CD4-positive, alpha-beta memory T cell (primary cell): Measurements from ENCODE around the gene NYAP1. TPM values are rescaled to one million over a fixed set of nuclear protein-coding genes. Genes with fewer than 3 reads are reported as not detected.
A peak's percentile ranks its signal among the peaks of the same experiment; 100 is the strongest.

Experiments used
- CTCF ChIA-PET: fragments of 350-600 bp; sonication (Branson Sonifier 250); formaldehyde crosslinking; loops from one replicate; lab custom pipeline; 2021; ENCODE audit warnings: inconsistent platforms; ENCODE audit not compliant: partially characterized antibody; lab: Charles Lee
- POLR2A ChIA-PET: fragments of 350-600 bp; sonication (Branson Sonifier 250); formaldehyde crosslinking; loops from one replicate; lab custom pipeline; 2021; ENCODE audit not compliant: partially characterized antibody; lab: Charles Lee
- DNase-seq, 5 donors: peaks; one replicate each; pipeline versions ENCODE4 v3.0.0 to v3.0.0-alpha.2; 2020 to 2022; ENCODE audit warnings: mixed read lengths in 1 of 5
- H3K27ac ChIP-seq: one replicate; pipeline ENCODE4 v1.7.0; 2013; ENCODE audit warnings: low read depth, low read length
- H3K27me3 ChIP-seq: 2 replicates; pipeline ENCODE4 v1.7.0; 2013; ENCODE audit warnings: mild to moderate bottlenecking, low read length, moderate library complexity; ENCODE audit not compliant: insufficient read depth
- H3K36me3 ChIP-seq: 2 replicates; pipeline ENCODE4 v1.7.0; 2013; ENCODE audit warnings: mild to moderate bottlenecking, low read length, moderate library complexity; ENCODE audit not compliant: insufficient read depth
- H3K4me1 ChIP-seq: 2 replicates; pipeline ENCODE4 v1.7.0; 2013; ENCODE audit warnings: mild to moderate bottlenecking, low read length, moderate library complexity; ENCODE audit not compliant: insufficient read depth
- H3K4me3 ChIP-seq, 2 donors: one replicate each; pipeline ENCODE4 v1.7.0; 2013; ENCODE audit warnings: low read length in 2 of 2, mild to moderate bottlenecking in 1 of 2
- H3K9me3 ChIP-seq, 2 donors: one replicate each; pipeline ENCODE4 v1.7.0; 2013; ENCODE audit warnings: low read length in 2 of 2, control low read depth in 1 of 2; ENCODE audit not compliant: control insufficient read depth in 1 of 2
- H3K27ac Mint-ChIP-seq, 7 donors: one replicate each; pipeline ENCODE4 v1.8.0; 2020 to 2021; ENCODE audit warnings: mixed read lengths in 7 of 7, mild to moderate bottlenecking in 6 of 7, inconsistent platforms in 3 of 7, moderate library complexity in 3 of 7
- H3K27me3 Mint-ChIP-seq, 2 donors: one replicate each; pipeline ENCODE4 v1.8.0; 2020 to 2021; ENCODE audit warnings: mixed read lengths in 2 of 2
- H3K36me3 Mint-ChIP-seq, 2 donors: one replicate each; pipeline ENCODE4 v1.8.0; 2020 to 2021; ENCODE audit warnings: mixed read lengths in 2 of 2, inconsistent platforms in 1 of 2, mild to moderate bottlenecking in 1 of 2
- H3K4me1 Mint-ChIP-seq, 4 donors: one replicate each; pipeline ENCODE4 v1.8.0; 2020 to 2021; ENCODE audit warnings: mixed read lengths in 4 of 4, mild to moderate bottlenecking in 1 of 4
- H3K4me3 Mint-ChIP-seq, 8 donors: one replicate each; pipeline ENCODE4 v1.8.0; 2020 to 2021; ENCODE audit warnings: mixed read lengths in 8 of 8, mild to moderate bottlenecking in 7 of 8, moderate library complexity in 6 of 8, inconsistent platforms in 3 of 8
- H3K9me3 Mint-ChIP-seq, 8 donors: one replicate each; pipeline ENCODE4 v1.8.0; 2020 to 2021; ENCODE audit warnings: mixed read lengths in 8 of 8, mild to moderate bottlenecking in 5 of 8, inconsistent platforms in 3 of 8, moderate library complexity in 1 of 8
- intact Hi-C: fragments of 100-400 bp; cut with micrococcal nuclease; formaldehyde crosslinking; loops from one replicate; pipeline ENCODE4 v1.15.1; 2023
- polyA plus RNA-seq, 2 donors: library from polyadenylated mRNA; unstranded; fragments of 300-500 nt; fragmentation: Illumina TruSeq; gene quantifications; one replicate each; pipeline ENCODE4 v1.2.3, GENCODE V29; 2021
- total RNA-seq, 2 experiments: library from RNA; stranded (reverse); gene quantifications; one replicate each; pipeline ENCODE4 v1.2.3, GENCODE V29; 2021

Gene NYAP1
- under 1 TPM; 0.38 to 0.58 TPM for total RNA-seq
- not detected for polyA plus RNA-seq

DNA sequence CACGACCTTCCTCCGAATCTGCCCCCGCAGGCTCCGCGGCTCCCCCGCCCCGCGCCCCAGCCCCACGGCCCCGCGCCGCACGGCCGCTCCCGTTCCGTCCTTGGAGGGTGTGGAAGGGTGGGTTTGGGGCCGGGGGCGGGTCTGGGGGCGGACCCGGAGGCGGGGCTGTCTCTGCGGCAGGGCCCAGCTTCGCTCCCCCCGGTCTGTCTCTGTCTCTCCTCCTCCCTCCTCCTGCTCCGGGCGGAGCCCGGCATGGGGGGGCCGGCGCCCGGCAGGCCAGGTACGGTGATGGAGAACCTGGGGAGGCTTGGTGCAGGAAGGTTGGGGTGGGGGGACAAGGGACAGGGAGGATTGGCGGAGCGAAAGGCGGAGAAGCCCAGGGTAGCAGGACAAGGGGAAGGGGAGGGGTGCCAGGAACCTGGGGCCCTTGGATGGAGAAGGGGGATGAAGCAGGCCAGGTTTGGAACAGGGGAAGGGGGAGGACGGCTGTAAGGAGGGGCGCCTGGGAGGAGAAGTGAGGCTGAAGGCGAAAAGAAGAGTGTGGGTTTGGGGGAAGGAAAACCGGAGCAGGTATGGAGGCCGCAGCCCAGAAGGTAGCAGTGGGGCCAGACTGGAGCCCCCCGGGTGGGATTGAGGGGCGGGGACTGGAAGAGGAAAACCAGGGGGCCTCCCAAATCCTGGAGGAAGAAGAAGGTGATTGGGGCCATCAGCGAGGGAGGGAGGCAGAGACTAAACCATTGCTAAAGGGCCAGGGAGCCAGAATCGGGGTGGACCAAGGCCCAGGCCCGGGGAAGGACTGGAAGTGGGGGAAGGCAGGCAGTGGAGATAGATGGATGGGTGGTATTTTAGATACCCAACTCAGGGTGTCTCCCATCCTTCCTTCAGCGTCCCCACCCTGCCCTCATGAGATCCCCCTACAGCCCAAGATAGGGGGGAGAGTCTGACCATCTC is at the start of gene NYAP1:
Gene NYAP1, plus strand, starts transcription at position 206 of the 951 bp plus-strand sequence. CDS start 1,385 bp downstream, outside the sequence.
- Histone ChIP-seq H3K4me1 (peaks cover 32% of the 10 kb centered on the region), H3K27ac (peak within 1 kb of the TSS; percentile 45), H3K27me3 (no peaks in the 10 kb centered on the region), H3K9me3 (no peaks in the 10 kb centered on the region), H3K36me3 (no peaks in the 10 kb centered on the region), H3K4me3 (peak within 1 kb of the TSS in 1 of 2 donors; percentile 64)
- Mint-ChIP-seq H3K4me3 (peak within 1 kb of the TSS; percentile 83 to 90 (median 86)), H3K27me3 (no peaks in the 10 kb centered on the region), H3K27ac (peak within 1 kb of the TSS; percentile 8 to 90 (median 72)), H3K36me3 (peaks cover 0 to 4% of the 10 kb centered on the region in 2 donors), H3K9me3 (peaks cover 0 to under 1% (median 0%) of the 10 kb centered on the region in 8 donors), H3K4me1 (peaks cover 16 to 31% (median 20%) of the 10 kb centered on the region in 4 donors)
- CTCF ChIA-PET = interaction anchor here (1.0 to 7.9 kb wide), 6 partner anchors 14 to 209 kb away, joined by 3 to 76 read pairs (median 6); no protein-coding TSS in a partner anchor
- intact Hi-C loops = loop anchor here (1.0 to 2.0 kb wide), 6 partner anchors 9 to 211 kb away; partner anchors contain the start of genes AGFG2 and GIGYF1
- POLR2A ChIA-PET = interaction anchor here (1.0 to 2.3 kb wide), 6 partner anchors 9 to 87 kb away, joined by 3 to 12 read pairs (median 5); partner anchors contain the start of gene MEPCE
- DNase-seq = peak in 4 of 5 donors; percentile 55 to 69 (median 61)

DNA sequence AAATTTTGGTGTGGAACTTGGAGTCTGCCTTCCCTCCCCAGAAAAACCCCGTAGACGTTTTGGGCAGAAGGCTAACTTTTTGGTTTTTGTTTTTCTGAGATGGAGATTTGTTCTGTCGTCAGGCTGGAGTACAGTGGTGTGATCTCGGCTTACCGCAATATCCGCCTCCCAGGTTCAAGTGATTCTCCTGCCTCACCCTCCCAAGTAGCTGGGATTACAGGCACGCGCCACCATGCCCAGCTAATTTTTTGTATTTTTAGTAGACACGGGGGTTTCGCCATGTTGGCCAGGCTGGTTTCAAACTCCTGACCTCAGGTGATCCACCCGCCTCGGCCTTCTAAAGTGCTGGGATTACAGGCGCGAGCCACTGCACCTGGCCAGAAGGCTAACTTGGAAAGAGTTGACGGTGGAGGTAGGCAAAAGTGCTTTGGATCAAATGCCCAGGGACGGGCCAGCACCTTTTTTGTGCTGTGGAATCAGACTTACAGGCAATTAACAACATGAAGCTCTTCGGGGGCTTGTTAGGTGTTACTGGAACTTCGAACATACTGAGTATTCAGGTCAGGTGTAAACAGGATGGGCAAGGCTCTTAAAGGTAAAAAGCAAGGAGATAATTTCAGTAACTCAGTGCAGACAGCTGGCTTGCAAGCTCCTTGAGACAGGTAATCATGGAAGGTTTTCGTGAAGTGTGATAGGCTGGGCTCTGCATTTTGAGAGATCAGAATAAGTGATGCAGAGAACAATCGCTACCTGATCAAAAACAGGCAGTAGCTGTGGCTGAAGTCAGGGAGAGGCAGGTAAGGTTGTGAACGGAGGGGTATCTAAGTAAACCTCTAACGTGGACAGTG is 49.2 kb upstream of the NYAP1 start:
- intact Hi-C loops = no loop called here
- H3K36me3 ChIP-seq = peaks cover 22% of the 10 kb centered on the region
- H3K27me3 Mint-ChIP-seq = no peaks in the 10 kb centered on the region
- H3K4me3 Mint-ChIP-seq = peak overlapping the region; percentile 85 to 91 (median 90)
- peak overlapping the region; percentile 92 for H3K27ac ChIP-seq
- H3K9me3 Mint-ChIP-seq = peaks cover 0 to 4% (median 0%) of the 10 kb centered on the region in 8 donors
- peak overlapping the region; percentile 78 to 95 for H3K4me3 ChIP-seq
- peaks cover 54% of the 10 kb centered on the region for H3K4me1 ChIP-seq
- POLR2A ChIA-PET = interaction anchor here (1.1 to 7.0 kb wide), 9 partner anchors 16 to 286 kb away, joined by 3 to 74 read pairs (median 6); partner anchors contain the start of genes FBXO24, LAMTOR4, LRCH4 and MOSPD3
- CTCF ChIA-PET = interaction anchor here (0.6 to 2.7 kb wide), 6 partner anchors 16 to 301 kb away, joined by 3 to 8 read pairs (median 4); partner anchors contain the start of genes FBXO24 and LRCH4
- no peaks in the 10 kb centered on the region for H3K27me3 ChIP-seq
- no peak for DNase-seq
- no peaks in the 10 kb centered on the region for H3K9me3 ChIP-seq
- peaks cover 26 to 64% (median 44%) of the 10 kb centered on the region in 4 donors for H3K4me1 Mint-ChIP-seq
- peak overlapping the region; percentile 81 to 99 (median 94) for H3K27ac Mint-ChIP-seq
- peaks cover 12 to 51% of the 10 kb centered on the region in 2 donors for H3K36me3 Mint-ChIP-seq

DNA sequence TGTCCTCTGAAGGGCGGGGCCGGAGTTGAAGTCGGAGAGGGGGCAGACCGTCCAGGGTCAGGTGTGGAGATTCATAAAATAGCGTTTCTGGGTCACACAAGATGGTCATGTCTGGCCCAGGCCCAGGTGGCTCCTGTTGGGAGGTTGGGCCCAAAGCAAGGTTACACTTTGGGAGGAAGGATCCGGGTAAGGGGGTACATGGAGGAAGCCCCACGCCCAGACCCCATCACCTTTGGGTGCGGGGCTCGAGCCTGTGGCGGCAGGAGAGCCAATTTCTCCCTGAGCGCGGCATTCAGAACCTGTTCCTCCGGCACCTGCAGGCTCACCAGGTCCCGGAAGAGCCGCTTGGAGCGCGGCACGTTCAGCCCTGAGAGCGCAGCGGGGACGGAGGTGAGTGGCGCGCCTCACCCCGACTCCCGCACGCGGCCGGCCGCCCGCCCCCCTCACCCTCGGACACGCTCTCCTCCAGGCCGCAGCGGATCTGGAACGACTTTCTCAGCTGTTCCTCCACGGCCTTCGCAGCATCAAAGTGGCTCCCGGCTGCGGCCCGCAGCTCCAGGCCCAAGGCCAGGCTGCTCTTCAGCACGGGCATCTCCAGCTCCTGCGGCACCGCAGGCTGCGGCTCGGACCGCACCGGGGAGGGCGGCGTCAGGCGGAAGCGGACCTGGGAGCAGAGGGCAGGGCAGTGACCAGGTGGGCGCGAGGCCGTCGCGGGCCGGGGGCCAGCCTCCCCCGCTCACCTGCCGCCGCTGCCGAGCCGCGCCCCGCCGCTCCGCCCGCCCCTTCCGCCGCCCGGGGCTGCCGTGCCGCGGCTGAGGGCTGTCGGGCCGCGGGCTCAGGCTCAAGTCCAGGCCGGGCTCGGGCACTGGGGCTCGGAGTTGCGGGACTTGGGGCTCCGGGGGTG is 48.1 kb upstream of the NYAP1 start:
- peak overlapping the region; percentile 78 to 95 for H3K4me3 ChIP-seq
- H3K27ac ChIP-seq = peak overlapping the region; percentile 92
- CTCF ChIA-PET = interaction anchor here (0.6 to 2.7 kb wide), 6 partner anchors 15 to 256 kb away, joined by 3 to 8 read pairs (median 4); partner anchors contain the start of genes FBXO24 and LRCH4
- Mint-ChIP-seq H3K9me3 (peaks cover 0 to 1% (median 0%) of the 10 kb centered on the region in 8 donors), H3K27me3 (no peaks in the 10 kb centered on the region), H3K4me3 (peak overlapping the region; percentile 85 to 95 (median 92)), H3K36me3 (peaks cover 12 to 45% of the 10 kb centered on the region in 2 donors), H3K4me1 (peaks cover 24 to 55% (median 40%) of the 10 kb centered on the region in 4 donors), H3K27ac (peak overlapping the region; percentile 81 to 99 (median 94))
- no peaks in the 10 kb centered on the region for H3K27me3 ChIP-seq
- no peaks in the 10 kb centered on the region for H3K9me3 ChIP-seq
- intact Hi-C loops = loop anchor here (1.0 to 2.0 kb wide), 3 partner anchors 7 to 44 kb away; partner anchors contain the start of genes TSC22D4 and ZCWPW1
- H3K36me3 ChIP-seq = peaks cover 22% of the 10 kb centered on the region
- POLR2A ChIA-PET = interaction anchor here (0.6 to 7.0 kb wide), 24 partner anchors 7 to 386 kb away, joined by 3 to 74 read pairs (median 6); partner anchors contain the start of genes FBXO24, LAMTOR4, LRCH4 and MEPCE
- peak; percentile 46 to 58 (median 53) for DNase-seq
- H3K4me1 ChIP-seq = peaks cover 49% of the 10 kb centered on the region

DNA sequence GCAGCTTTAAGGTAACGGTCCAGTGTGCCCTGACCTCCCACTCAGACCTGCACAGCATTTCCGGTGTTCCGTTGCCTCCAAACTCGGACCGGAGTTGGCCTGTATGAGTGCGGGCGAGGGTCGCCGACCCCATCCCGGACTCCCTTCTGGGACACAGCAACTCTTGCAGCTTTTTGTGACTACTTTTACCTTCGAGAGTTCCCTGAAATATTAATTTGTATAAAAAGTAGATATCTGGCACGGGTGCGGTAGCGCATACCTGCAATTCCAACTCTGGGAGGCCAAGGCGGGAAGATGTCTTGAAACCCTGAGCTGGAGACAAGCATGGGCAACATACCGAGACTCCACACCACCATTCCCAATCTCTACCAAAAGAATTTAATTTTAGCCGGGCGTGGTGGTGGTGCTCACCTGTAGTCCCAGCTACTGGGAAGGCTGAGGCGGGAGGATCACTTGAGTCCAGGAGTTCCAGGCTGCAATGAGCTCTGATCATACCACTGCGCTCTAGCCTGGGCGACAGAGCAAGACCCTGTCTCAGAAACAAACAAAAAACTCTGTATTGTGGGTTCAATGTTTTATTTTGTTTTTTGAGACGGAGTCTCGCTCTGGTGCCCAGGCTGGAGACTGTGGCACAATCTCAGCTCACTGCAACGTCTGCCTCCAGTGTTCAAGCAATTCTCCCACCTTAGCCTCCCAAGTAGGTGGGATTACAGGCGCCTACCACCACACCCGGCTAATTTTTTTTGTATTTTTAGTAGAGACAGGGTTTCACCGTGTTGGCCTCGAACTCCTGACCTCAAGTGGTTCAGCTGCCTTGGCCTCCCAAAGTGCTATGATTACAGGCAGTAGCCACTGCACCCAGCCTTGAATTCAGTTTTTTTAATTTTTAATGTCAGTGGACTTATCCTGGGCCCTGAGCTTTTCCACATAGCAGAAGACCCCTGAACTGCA is 46.3 kb upstream of the NYAP1 start:
- intact Hi-C loops = loop anchor here (2.0 kb wide), 1 partner anchor 13 kb away; no protein-coding TSS in a partner anchor
- Mint-ChIP-seq H3K9me3 (peaks cover 0 to 1% (median 0%) of the 10 kb centered on the region in 8 donors), H3K27ac (peak overlapping the region in 4 of 7 donors; percentile 47 to 99 (median 97)), H3K27me3 (no peaks in the 10 kb centered on the region), H3K36me3 (peaks cover 12 to 34% of the 10 kb centered on the region in 2 donors), H3K4me1 (peaks cover 16 to 37% (median 26%) of the 10 kb centered on the region in 4 donors), H3K4me3 (peak overlapping the region in 6 of 8 donors; percentile 3 to 96 (median 92))
- H3K4me3 ChIP-seq = peak overlapping the region in 1 of 2 donors; percentile 95
- H3K27me3 ChIP-seq = no peaks in the 10 kb centered on the region
- H3K9me3 ChIP-seq = no peaks in the 10 kb centered on the region
- ChIA-PET CTCF (interaction anchor here (0.7 to 1.2 kb wide), 8 partner anchors 13 to 268 kb away, joined by 3 to 5 read pairs (median 3); partner anchors contain the start of gene POP7), POLR2A (interaction anchor here (0.7 to 7.0 kb wide), 21 partner anchors 7 to 415 kb away, joined by 3 to 74 read pairs (median 7); partner anchors contain the start of genes FBXO24, GNB2, LRCH4 and MEPCE)
- H3K36me3 ChIP-seq = peaks cover 20% of the 10 kb centered on the region
- H3K4me1 ChIP-seq = peaks cover 32% of the 10 kb centered on the region
- no peak overlapping the region for H3K27ac ChIP-seq
- DNase-seq = no peak

DNA sequence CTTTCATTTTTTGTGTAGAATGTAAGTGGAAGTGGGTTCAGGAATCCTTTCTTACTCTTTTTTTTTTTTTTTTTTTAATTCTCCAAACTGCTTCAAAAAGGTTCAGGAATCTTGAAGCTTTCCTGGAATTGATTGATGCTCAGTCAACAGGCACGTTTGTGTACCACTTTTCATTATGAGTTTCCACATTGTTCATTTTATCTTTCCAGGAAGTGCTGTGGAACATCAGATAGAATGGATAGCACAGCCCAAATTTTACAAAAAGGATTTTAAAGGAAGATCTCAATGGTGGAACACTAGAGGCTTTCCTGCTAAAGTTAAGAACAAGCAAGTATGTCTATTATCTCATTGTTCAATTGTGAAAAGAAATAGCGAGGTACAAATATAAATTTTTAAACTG is 45.6 kb upstream of the NYAP1 start:
- H3K4me1 Mint-ChIP-seq = peaks cover 15 to 30% (median 22%) of the 10 kb centered on the region in 4 donors
- Histone ChIP-seq H3K27ac (no peak overlapping the region), H3K9me3 (no peaks in the 10 kb centered on the region), H3K36me3 (peaks cover 17% of the 10 kb centered on the region), H3K4me1 (peaks cover 27% of the 10 kb centered on the region), H3K27me3 (no peaks in the 10 kb centered on the region), H3K4me3 (no peak overlapping the region)
- peaks cover 12 to 27% of the 10 kb centered on the region in 2 donors for H3K36me3 Mint-ChIP-seq
- DNase-seq = no peak
- peak overlapping the region in 3 of 7 donors; percentile 48 to 82 (median 64) for H3K27ac Mint-ChIP-seq
- H3K9me3 Mint-ChIP-seq = peaks cover 0 to 1% (median 0%) of the 10 kb centered on the region in 8 donors
- intact Hi-C loops = no loop called here
- ChIA-PET POLR2A (interaction anchor here (1.3 to 7.0 kb wide), 4 partner anchors 9 to 146 kb away, joined by 4 to 74 read pairs (median 34); partner anchors contain the start of genes FBXO24, LRCH4, MEPCE and ZCWPW1), CTCF (interaction anchor here (0.7 to 1.2 kb wide), 4 partner anchors 15 to 206 kb away, joined by 3 to 5 read pairs (median 3); no protein-coding TSS in a partner anchor)
- H3K4me3 Mint-ChIP-seq = peak overlapping the region in 2 of 8 donors; percentile 6 to 26
- no peaks in the 10 kb centered on the region for H3K27me3 Mint-ChIP-seq
